IgD-negative memory B cell (primary cell): ENCODE measurements around the gene MORF4L1. TPM values are rescaled to one million over a fixed set of nuclear protein-coding genes. Genes with fewer than 3 reads are reported as not detected.

Experiments
- H3K27ac Mint-ChIP-seq, 3 donors: one replicate each; pipeline ENCODE4 v1.8.0; 2020 to 2022; ENCODE audit warnings: mild to moderate bottlenecking in 3 of 3, mixed read lengths in 3 of 3, moderate library complexity in 1 of 3
- H3K27me3 Mint-ChIP-seq: one replicate; pipeline ENCODE4 v1.8.0; 2021; ENCODE audit warnings: mixed read lengths
- H3K36me3 Mint-ChIP-seq: one replicate; pipeline ENCODE4 v1.8.0; 2020; ENCODE audit warnings: mild to moderate bottlenecking, mixed read lengths
- H3K4me1 Mint-ChIP-seq, 3 donors: one replicate each; pipeline ENCODE4 v1.8.0; 2020 to 2022; ENCODE audit warnings: mixed read lengths in 3 of 3, mild to moderate bottlenecking in 1 of 3
- H3K4me3 Mint-ChIP-seq, 4 donors: one replicate each; pipeline ENCODE4 v1.8.0; 2020 to 2022; ENCODE audit warnings: mild to moderate bottlenecking in 4 of 4, mixed read lengths in 4 of 4, moderate library complexity in 3 of 4
- H3K9me3 Mint-ChIP-seq, 3 donors: one replicate each; pipeline ENCODE4 v1.8.0; 2020 to 2021; ENCODE audit warnings: mixed read lengths in 3 of 3, mild to moderate bottlenecking in 1 of 3
- polyA plus RNA-seq: library from polyadenylated mRNA; unstranded; fragments of 300-500 nt; fragmentation: Illumina TruSeq; gene quantifications from one replicate; pipeline ENCODE4 v1.2.3, GENCODE V29; 2021

MORF4L1 gene
- polyA plus RNA-seq, 1 donor from 2014 or later, result 218 TPM

DNA sequence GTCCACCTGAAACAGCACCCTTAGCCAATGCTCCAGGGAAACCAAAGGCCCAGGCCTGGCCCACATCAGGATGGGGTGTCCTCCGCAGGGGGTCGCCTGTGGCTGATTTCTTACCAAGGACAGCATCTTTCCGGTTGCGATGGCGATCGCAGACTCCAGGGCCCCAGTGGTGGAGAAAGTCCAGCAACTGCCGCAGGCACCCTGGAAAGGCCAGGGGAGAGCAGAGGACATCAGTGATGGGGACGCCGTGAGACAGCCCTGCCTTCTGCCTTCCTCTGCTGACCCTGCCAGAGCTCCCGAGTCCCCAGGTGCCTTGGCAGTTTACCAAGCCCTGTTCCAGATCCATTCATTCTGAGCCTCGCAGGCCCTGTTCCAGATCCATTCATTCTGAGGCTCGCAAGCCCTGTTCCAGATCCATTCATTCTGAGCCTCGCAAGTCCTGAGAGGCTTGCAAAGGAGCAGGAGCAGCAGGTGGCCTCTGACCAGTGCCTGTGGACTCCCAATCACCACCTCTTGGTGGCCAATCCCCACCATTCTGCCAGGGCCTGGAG, 59.6 kb downstream of the MORF4L1 start:
- H3K27me3 Mint-ChIP-seq, result no peaks in the 10 kb centered on the region
- H3K36me3 Mint-ChIP-seq, result peaks cover 5% of the 10 kb centered on the region
- peak overlapping the region in 2 of 3 donors; percentile 42 to 60 for H3K27ac Mint-ChIP-seq

DNA sequence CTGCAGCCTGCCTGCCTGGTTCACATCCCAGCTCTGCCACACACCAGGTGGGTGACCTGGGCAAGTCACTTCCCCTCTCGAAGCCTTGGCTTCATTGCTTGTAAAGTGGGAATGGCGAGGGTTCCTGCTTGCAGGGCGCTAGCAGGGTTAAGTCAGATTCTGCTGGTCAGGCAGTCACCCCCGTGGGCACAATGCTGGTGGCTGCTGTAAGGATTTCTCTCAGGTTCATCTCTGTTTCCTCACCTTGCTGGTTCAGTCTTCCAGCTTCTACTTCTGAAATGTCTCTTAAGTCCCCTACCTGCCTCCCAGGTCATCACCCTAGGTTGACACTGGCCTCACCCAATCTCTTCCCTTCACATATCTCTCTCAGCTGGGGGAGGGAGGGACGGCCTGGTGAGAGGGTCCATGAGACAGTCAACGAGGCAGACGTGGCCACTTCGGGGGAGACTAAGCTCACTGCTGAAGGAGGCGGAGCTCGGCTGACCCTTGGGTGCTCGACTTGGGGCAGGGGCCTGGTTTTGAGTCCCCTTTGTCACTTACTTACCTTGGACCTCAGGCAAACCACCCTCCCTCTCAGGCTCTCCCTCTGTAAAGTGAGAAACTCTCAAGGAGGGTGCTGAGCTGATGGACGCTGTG, 60.6 kb downstream of the MORF4L1 start:
- Mint-ChIP-seq H3K4me3 (no peak overlapping the region), H3K27me3 (no peaks in the 10 kb centered on the region), H3K4me1 (peaks cover 12 to 23% (median 18%) of the 10 kb centered on the region in 3 donors), H3K27ac (peak overlapping the region in 2 of 3 donors; percentile 42 to 60), H3K36me3 (peaks cover 8% of the 10 kb centered on the region), H3K9me3 (peaks cover 0 to 1% (median 0%) of the 10 kb centered on the region in 3 donors)

More for the DNA sequence above, 59.6 kb downstream of the MORF4L1 start:
- no peaks in the 10 kb centered on the region for H3K9me3 Mint-ChIP-seq
- H3K4me3 Mint-ChIP-seq, result no peak overlapping the region
- H3K4me1 Mint-ChIP-seq, result peaks cover 7 to 19% (median 14%) of the 10 kb centered on the region in 3 donors

DNA sequence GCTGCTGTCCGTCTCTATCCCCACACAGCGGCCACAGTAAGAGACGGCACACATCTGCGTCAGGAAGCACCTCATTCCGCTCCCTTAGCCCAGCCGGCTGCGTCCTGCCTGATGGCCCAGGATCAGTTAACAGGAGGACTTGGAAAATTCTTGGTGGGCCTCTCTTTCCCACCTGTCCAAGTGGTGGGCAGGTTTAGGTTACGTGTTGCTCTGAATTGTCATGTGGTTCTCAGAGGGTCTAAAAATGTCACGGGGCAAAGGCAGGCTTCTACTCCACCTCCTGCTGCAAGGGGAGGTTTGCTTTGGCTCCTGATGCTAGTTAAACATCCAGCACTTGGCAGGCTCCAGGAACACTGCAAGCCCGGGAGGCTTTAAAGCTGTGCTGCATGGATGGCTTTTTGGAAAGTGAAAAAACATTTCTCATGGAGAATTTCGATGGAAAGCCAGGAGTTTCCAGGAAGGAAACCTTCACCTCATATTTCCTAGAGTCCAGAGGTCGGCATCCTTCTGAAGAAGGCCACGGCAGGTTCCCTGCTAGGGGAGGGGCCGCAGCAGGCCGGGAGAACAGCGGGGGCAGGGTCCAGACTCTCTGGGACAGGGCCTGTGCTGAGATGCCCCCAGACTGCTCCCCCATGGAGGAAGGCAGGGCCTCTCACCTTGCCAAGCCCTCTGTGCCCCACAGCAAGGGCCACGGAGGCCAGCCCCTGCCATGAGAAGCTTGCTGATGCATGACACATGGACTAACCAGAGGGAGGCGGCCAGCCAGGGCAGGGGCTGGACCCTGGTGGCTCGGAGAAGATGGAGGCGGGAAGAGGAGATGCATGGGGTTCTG, 61.3 kb downstream of the MORF4L1 start:
- H3K4me3 Mint-ChIP-seq, result peak overlapping the region in 2 of 4 donors; percentile 54 to 56
- peaks cover 0 to 2% (median 0%) of the 10 kb centered on the region in 3 donors for H3K9me3 Mint-ChIP-seq
- H3K4me1 Mint-ChIP-seq, result peaks cover 19 to 30% (median 23%) of the 10 kb centered on the region in 3 donors
- peak overlapping the region in 2 of 3 donors; percentile 60 to 78 for H3K27ac Mint-ChIP-seq
- H3K27me3 Mint-ChIP-seq, result no peaks in the 10 kb centered on the region
- peaks cover 12% of the 10 kb centered on the region for H3K36me3 Mint-ChIP-seq

DNA sequence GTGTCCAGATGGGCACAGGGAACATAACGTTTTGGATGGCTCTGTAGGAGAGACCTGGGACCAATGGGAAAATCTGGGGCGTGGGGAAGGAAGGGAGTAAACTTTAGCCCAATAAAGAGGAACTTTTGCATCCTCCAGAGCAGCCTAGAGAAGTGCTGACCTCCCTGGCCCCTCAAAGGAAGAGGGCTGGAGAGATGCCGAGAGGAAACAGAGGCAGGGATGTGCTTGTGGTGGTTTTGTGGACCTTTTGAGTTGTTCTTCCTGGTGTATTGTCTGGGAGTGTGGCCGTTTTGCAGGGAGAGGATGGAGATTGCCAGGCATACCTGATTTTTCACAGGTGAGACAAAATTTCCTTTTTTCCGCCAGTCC, 61.9 kb downstream of the MORF4L1 start:
- Mint-ChIP-seq H3K36me3 (peaks cover 12% of the 10 kb centered on the region), H3K27me3 (no peaks in the 10 kb centered on the region), H3K4me3 (peak overlapping the region in 2 of 4 donors; percentile 39 to 46), H3K9me3 (peaks cover 0 to 2% (median 0%) of the 10 kb centered on the region in 3 donors), H3K4me1 (peaks cover 23 to 30% (median 23%) of the 10 kb centered on the region in 3 donors), H3K27ac (peak overlapping the region in 1 of 3 donors; percentile 78)

DNA sequence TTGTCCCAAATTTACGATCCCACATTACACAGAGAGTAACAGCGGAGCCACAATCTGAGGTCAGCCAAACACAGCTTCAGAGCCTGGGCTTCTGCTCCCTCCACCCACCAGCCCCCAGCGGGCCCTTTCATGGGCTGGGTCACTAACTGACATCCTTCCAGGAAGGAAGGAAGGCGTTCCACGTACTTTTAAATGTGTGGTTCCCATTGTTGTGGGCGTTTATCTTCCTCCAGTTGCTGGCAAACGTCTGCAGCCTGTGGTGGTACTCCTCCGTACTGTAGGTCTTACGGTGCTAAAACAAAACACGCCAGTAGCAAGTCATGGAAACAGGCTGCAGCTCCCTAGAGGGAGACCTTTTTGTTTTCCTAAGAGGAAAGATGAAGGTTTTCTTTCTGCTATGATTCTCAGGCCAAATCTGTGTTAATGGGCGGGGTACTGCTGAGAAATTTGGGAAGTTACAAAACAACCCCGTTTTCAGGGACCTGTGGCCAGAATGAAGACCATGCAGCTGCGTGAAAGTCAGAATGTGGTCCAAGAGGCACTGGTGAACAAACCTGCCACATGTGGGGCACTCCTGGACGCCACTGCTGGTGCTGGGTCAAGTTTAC, 64.5 kb downstream of the MORF4L1 start:
- peak overlapping the region; percentile 12 to 89 (median 44) for H3K4me3 Mint-ChIP-seq
- H3K4me1 Mint-ChIP-seq, result peaks cover 23 to 39% (median 33%) of the 10 kb centered on the region in 3 donors
- H3K9me3 Mint-ChIP-seq, result peaks cover 0 to 2% (median 0%) of the 10 kb centered on the region in 3 donors
- H3K36me3 Mint-ChIP-seq, result peaks cover 15% of the 10 kb centered on the region
- H3K27me3 Mint-ChIP-seq, result no peaks in the 10 kb centered on the region
- H3K27ac Mint-ChIP-seq, result peak overlapping the region; percentile 47 to 97 (median 96)

DNA sequence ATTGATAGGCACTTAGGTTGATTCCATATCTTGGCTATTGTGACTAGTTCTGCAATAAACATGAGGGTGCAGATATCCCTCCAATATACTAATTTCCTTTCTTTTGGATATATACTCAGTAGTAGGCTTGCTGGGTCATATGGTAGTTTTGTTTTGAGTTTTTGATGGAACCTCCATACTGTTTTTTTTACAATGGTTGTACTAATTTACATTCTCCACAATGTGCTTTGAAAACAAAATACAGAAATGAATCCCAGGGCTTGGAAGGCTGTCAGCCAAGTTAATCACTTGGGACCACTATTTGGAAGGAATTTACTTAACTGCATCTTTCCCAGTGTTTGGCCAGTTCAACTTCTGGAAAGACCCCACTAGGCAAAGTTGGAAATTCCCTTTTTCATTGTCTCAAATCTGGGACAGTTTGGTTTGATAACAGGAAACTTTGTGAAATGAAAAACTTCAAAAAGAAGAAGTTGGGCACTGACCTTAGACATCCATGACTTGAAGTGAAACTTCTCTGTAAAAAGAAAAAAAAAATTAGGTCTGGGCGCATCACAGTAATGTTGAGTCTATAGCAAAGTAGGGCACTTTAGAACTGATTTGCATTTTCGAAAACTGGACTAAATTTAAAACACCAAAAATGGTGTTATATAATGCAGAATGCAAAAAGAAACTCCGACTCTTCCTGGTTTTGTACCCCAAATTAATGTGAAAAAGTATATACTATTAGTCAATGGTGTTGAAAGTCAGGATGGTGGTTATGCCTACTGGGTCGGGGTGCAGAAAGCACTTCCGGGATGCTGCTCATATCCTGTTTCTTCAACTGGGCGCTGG, 66.2 kb downstream of the MORF4L1 start:
- Mint-ChIP-seq H3K4me3 (peak overlapping the region; percentile 71 to 92 (median 90)), H3K9me3 (peaks cover 0 to 2% (median 0%) of the 10 kb centered on the region in 3 donors), H3K27me3 (no peaks in the 10 kb centered on the region), H3K36me3 (peaks cover 15% of the 10 kb centered on the region), H3K4me1 (peaks cover 35 to 48% (median 42%) of the 10 kb centered on the region in 3 donors), H3K27ac (peak overlapping the region; percentile 94 to 97 (median 96))

DNA sequence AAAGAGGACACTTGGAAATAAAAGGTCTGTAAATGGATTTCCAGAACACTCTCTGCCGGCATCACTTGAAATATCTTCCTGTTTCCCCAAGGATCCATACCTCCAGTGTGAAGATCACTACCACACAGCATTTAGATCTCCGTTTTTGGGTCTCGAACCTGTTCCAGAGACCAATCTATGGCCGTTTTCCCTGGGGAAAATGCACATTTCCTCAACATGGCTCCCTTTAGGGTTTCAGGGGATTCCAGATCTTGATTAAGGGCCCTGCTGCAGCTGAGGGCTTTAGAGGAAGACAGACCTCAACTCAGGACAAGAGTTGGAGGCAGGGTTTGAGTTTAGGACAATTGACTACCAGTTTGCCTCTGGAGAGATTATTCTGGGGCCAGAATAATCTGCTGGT, 70.1 kb downstream of the MORF4L1 start:
- Mint-ChIP-seq H3K4me3 (peak overlapping the region; percentile 94 to 96 (median 96)), H3K27ac (peak overlapping the region; percentile 93 to 98 (median 96)), H3K27me3 (no peaks in the 10 kb centered on the region), H3K9me3 (peaks cover 0 to 2% (median 0%) of the 10 kb centered on the region in 3 donors), H3K4me1 (peaks cover 25 to 29% (median 26%) of the 10 kb centered on the region in 3 donors), H3K36me3 (peaks cover 8% of the 10 kb centered on the region)

DNA sequence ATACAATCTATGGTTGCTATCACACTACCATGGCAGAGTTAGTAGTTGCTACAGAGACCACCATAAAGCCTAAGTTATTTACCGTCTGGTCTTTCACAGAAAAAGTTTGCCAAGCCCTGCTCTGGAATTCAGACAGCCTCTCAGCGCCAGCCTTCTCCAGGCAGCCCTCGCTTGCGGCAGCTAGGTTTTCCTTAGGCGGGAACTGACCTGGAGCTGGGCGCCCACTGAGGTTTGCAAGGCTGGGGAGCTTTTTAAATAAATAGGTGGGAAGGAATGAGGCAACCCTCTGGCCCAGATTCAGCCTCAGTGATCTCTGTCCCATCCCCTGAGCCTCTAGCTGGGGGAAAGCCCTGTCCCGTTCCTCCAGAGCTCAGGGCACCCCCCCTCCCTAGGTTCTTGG, 71.0 kb downstream of the MORF4L1 start:
- Mint-ChIP-seq H3K36me3 (peaks cover 3% of the 10 kb centered on the region), H3K4me1 (peaks cover 19 to 24% (median 20%) of the 10 kb centered on the region in 3 donors), H3K4me3 (peak overlapping the region; percentile 94 to 96 (median 96)), H3K9me3 (no peaks in the 10 kb centered on the region), H3K27me3 (no peaks in the 10 kb centered on the region), H3K27ac (peak overlapping the region; percentile 93 to 98 (median 96))

DNA sequence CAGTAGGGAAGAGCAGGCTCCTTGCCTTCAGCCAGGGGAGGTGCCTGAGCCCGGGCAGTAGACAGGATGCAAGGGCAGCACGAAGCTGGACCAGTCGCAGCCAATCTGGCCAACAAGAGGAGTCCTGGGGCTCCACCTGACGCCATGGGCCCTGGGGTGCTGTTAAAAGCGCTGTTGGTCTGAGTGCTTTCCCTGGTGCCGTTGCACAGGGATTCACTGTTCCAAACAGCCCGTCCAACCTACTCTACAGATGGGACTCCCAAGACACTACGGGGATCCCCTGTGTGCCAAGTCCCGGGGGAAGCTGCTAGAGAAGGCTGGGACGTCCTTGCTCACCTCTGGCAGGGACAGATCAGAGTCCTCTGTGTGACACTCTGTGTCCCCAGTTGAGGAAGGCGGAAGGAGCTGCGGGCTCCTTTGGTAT, 71.5 kb downstream of the MORF4L1 start:
- H3K27me3 Mint-ChIP-seq, result no peaks in the 10 kb centered on the region
- no peaks in the 10 kb centered on the region for H3K9me3 Mint-ChIP-seq
- peaks cover 2% of the 10 kb centered on the region for H3K36me3 Mint-ChIP-seq
- H3K4me1 Mint-ChIP-seq, result peaks cover 14 to 20% (median 19%) of the 10 kb centered on the region in 3 donors
- peak overlapping the region; percentile 93 to 98 (median 96) for H3K27ac Mint-ChIP-seq
- H3K4me3 Mint-ChIP-seq, result peak overlapping the region; percentile 94 to 96 (median 96)

DNA sequence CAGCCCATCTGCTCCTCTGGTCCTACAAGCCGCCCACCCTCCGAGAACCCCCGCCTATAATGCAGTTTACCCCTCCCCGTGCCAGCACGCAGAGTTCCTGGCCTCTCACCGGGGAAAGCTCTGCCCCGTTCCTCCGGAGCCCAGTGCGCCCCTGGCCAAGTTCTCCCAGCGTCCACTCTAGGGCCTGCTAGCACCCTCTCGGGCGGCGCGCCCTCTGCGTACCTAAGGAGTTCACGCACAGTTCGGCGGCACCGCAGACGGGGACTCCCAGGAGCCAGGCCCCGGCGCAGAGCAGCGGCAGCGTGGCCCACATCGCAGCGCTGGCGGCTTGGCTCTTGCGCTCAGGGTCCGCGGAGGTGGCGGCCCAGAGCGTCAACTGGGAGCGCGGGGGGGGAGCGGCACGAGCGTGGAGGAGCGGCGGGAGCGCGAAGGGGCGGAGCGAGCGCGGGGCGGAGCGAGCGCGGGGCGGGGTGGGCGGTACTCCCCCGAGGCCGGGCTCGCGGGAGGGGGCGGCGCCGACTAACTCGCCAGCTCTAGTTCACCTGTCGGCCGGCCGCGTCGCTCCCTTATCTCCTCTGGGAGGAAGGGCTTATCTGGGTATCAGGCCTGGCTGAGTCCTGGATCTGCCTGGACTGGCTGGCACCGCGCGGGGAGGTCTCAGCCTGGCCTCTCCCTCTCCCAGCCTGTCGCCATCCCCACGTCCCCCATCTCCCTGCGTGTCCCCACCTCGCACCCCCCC, 72.1 kb downstream of the MORF4L1 start, which contains the start of gene CTSH:
CTSH (minus strand) TSS at position 378 of the 739 bp plus-strand sequence; CDS start at position 313, 65 bp downstream.
- Mint-ChIP-seq H3K4me3 (peak within 1 kb of the TSS; percentile 94 to 96 (median 96)), H3K4me1 (peaks cover 12 to 20% (median 18%) of the 10 kb centered on the region in 3 donors), H3K27ac (peak within 1 kb of the TSS; percentile 93 to 98 (median 96)), H3K36me3 (peaks cover 1% of the 10 kb centered on the region), H3K9me3 (no peaks in the 10 kb centered on the region), H3K27me3 (no peaks in the 10 kb centered on the region)

DNA sequence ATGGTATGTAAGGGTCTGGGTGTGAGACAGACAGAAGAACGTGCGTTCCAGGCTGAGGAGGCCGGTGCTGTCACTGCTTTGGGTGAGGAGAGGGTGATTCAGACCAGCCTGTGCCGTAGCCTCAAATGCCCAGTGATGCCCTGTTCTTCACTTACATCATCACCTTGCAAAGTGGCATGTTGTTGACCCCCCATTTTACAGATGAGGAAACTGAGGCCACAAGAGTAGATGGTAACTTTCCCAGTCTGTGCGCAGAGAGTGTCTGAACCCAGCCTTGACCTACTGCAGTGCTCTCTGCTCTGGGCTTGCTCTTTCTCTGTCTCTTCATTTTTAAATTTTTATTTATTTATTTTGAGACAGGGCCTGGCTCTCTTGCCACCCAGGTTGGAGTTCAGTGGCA, 73.8 kb downstream of the MORF4L1 start:
- Mint-ChIP-seq H3K27ac (peak overlapping the region in 2 of 3 donors; percentile 16 to 66), H3K27me3 (no peaks in the 10 kb centered on the region)

DNA sequence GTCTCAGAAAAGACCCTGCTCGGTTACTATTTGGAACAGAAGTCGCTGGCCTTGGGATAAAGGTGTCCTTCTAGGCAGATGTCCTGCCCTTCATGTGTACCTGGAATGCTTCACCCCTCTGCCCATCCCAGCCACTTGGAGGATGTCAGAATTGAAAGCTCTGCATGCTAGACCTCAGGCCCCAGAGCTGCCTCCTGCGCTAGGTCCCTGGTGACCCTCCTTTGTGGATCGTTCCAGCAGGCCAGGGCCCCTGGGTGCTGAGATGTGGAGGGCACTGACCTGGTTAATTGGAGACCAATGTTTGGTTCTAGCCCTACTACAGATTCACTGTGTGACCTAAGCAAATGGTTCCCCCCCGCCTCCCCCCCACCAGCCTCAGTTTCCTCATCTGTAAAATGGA, 74.8 kb downstream of the MORF4L1 start:
- Mint-ChIP-seq H3K36me3 (no peaks in the 10 kb centered on the region), H3K4me1 (peaks cover 19 to 28% (median 20%) of the 10 kb centered on the region in 3 donors), H3K27me3 (peaks cover 2% of the 10 kb centered on the region), H3K27ac (peak overlapping the region in 1 of 3 donors; percentile 52), H3K9me3 (no peaks in the 10 kb centered on the region), H3K4me3 (peak overlapping the region in 2 of 4 donors; percentile 25 to 80)

More for the DNA sequence above, 73.8 kb downstream of the MORF4L1 start:
- H3K4me3 Mint-ChIP-seq, result peak overlapping the region in 2 of 4 donors; percentile 77 to 80
- H3K36me3 Mint-ChIP-seq, result no peaks in the 10 kb centered on the region
- H3K9me3 Mint-ChIP-seq, result no peaks in the 10 kb centered on the region
- peaks cover 18 to 25% (median 19%) of the 10 kb centered on the region in 3 donors for H3K4me1 Mint-ChIP-seq
